Measurements from ENCODE around the gene LYPLAL1. TPM values are rescaled to one million over a fixed set of nuclear protein-coding genes. Genes with fewer than 3 reads are reported as not detected.
A peak's percentile ranks its signal among the peaks of the same experiment; 100 is the strongest.

LYPLAL1 gene
- total RNA-seq, 2 donors from 2014 or later, result 7.9 to 16.0 TPM

GRCh38 chr1:219201656-219202055, 28.0 kb downstream of the LYPLAL1 start:
- H3K27me3 Mint-ChIP-seq, result no peaks in the 10 kb centered on the region
- no peak for ATAC-seq
- H3K4me3 Mint-ChIP-seq, result no peak overlapping the region
- H3K4me1 Mint-ChIP-seq, result peaks cover 6% of the 10 kb centered on the region
- no peak for DNase-seq
- no peaks in the 10 kb centered on the region for H3K9me3 ChIP-seq (ENCODE audit: control insufficient read depth, low read length, poor library complexity, severe bottlenecking)
- H3K36me3 Mint-ChIP-seq (ENCODE audit: low read depth), result no peaks in the 10 kb centered on the region
- no peak overlapping the region for H3K27ac Mint-ChIP-seq

GRCh38 chr1:219202567-219202966, 28.9 kb downstream of the LYPLAL1 start:
- DNase-seq, result no peak
- Mint-ChIP-seq H3K36me3 (ENCODE audit: low read depth) (no peaks in the 10 kb centered on the region), H3K27ac (no peak overlapping the region), H3K4me1 (peaks cover 6% of the 10 kb centered on the region), H3K4me3 (no peak overlapping the region), H3K27me3 (no peaks in the 10 kb centered on the region)
- no peak for ATAC-seq
- no peaks in the 10 kb centered on the region for H3K9me3 ChIP-seq (ENCODE audit: control insufficient read depth, low read length, poor library complexity, severe bottlenecking)

GRCh38 chr1:219206350-219206749, 32.7 kb downstream of the LYPLAL1 start:
- Mint-ChIP-seq H3K27me3 (no peaks in the 10 kb centered on the region), H3K4me1 (peaks cover 9% of the 10 kb centered on the region), H3K27ac (no peak overlapping the region), H3K4me3 (no peak overlapping the region), H3K36me3 (ENCODE audit: low read depth) (peaks cover 2% of the 10 kb centered on the region)
- DNase-seq (no peak), ATAC-seq (no peak)
- no peaks in the 10 kb centered on the region for H3K9me3 ChIP-seq (ENCODE audit: control insufficient read depth, low read length, poor library complexity, severe bottlenecking)

- H3K9me3 ChIP-seq (ENCODE audit: control insufficient read depth, low read length, poor library complexity, severe bottlenecking), result no peaks in the 10 kb centered on the region
- H3K27me3 Mint-ChIP-seq, result no peaks in the 10 kb centered on the region
- peaks cover 3% of the 10 kb centered on the region for H3K4me1 Mint-ChIP-seq
- ATAC-seq (no peak), DNase-seq (no peak)
- no peak overlapping the region for H3K27ac Mint-ChIP-seq
- peaks cover 5% of the 10 kb centered on the region for H3K36me3 Mint-ChIP-seq (ENCODE audit: low read depth)
- no peak overlapping the region for H3K4me3 Mint-ChIP-seq
Observed at GRCh38 chr1:219209578-219209977, 35.9 kb downstream of the LYPLAL1 start.

- DNase-seq, result no peak
- ATAC-seq, result no peak
- Mint-ChIP-seq H3K4me1 (peaks cover 2% of the 10 kb centered on the region), H3K4me3 (no peak overlapping the region), H3K27me3 (no peaks in the 10 kb centered on the region), H3K27ac (no peak overlapping the region), H3K36me3 (ENCODE audit: low read depth) (peaks cover 5% of the 10 kb centered on the region)
- no peaks in the 10 kb centered on the region for H3K9me3 ChIP-seq (ENCODE audit: control insufficient read depth, low read length, poor library complexity, severe bottlenecking)
Observed at GRCh38 chr1:219210067-219210466, 36.4 kb downstream of the LYPLAL1 start.

GRCh38 chr1:219215477-219215876, 41.8 kb downstream of the LYPLAL1 start:
- Mint-ChIP-seq H3K36me3 (ENCODE audit: low read depth) (peaks cover 5% of the 10 kb centered on the region), H3K4me3 (no peak overlapping the region), H3K27ac (no peak overlapping the region), H3K27me3 (no peaks in the 10 kb centered on the region), H3K4me1 (no peaks in the 10 kb centered on the region)
- DNase-seq (no peak), ATAC-seq (no peak)
- H3K9me3 ChIP-seq (ENCODE audit: control insufficient read depth, low read length, poor library complexity, severe bottlenecking), result no peaks in the 10 kb centered on the region

- DNase-seq, result no peak
- H3K9me3 ChIP-seq (ENCODE audit: control insufficient read depth, low read length, poor library complexity, severe bottlenecking), result no peaks in the 10 kb centered on the region
- H3K36me3 Mint-ChIP-seq (ENCODE audit: low read depth), result peaks cover 2% of the 10 kb centered on the region
- no peaks in the 10 kb centered on the region for H3K4me1 Mint-ChIP-seq
- no peaks in the 10 kb centered on the region for H3K27me3 Mint-ChIP-seq
- H3K4me3 Mint-ChIP-seq, result no peak overlapping the region
- H3K27ac Mint-ChIP-seq, result no peak overlapping the region
- no peak for ATAC-seq
Observed at GRCh38 chr1:219220945-219221344, 47.3 kb downstream of the LYPLAL1 start.

- no peaks in the 10 kb centered on the region for H3K27me3 Mint-ChIP-seq
- no peak for DNase-seq
- H3K4me3 Mint-ChIP-seq, result no peak overlapping the region
- peak overlapping the region; percentile 35 for H3K27ac Mint-ChIP-seq
- H3K4me1 Mint-ChIP-seq, result no peaks in the 10 kb centered on the region
- peaks cover 2% of the 10 kb centered on the region for H3K36me3 Mint-ChIP-seq (ENCODE audit: low read depth)
- no peak for ATAC-seq
- H3K9me3 ChIP-seq (ENCODE audit: control insufficient read depth, low read length, poor library complexity, severe bottlenecking), result no peaks in the 10 kb centered on the region
Observed at GRCh38 chr1:219223496-219223895, 49.8 kb downstream of the LYPLAL1 start.

- H3K4me3 Mint-ChIP-seq, result no peak overlapping the region
- no peaks in the 10 kb centered on the region for H3K9me3 ChIP-seq (ENCODE audit: control insufficient read depth, low read length, poor library complexity, severe bottlenecking)
- DNase-seq, result no peak
- no peaks in the 10 kb centered on the region for H3K4me1 Mint-ChIP-seq
- H3K27me3 Mint-ChIP-seq, result no peaks in the 10 kb centered on the region
- H3K36me3 Mint-ChIP-seq (ENCODE audit: low read depth), result peaks cover 4% of the 10 kb centered on the region
- no peak overlapping the region for H3K27ac Mint-ChIP-seq
- ATAC-seq, result no peak
Observed at GRCh38 chr1:219226196-219226595, 52.5 kb downstream of the LYPLAL1 start.

- H3K4me1 Mint-ChIP-seq, result no peaks in the 10 kb centered on the region
- H3K27me3 Mint-ChIP-seq, result no peaks in the 10 kb centered on the region
- H3K4me3 Mint-ChIP-seq, result no peak overlapping the region
- peaks cover 4% of the 10 kb centered on the region for H3K36me3 Mint-ChIP-seq (ENCODE audit: low read depth)
- no peaks in the 10 kb centered on the region for H3K9me3 ChIP-seq (ENCODE audit: control insufficient read depth, low read length, poor library complexity, severe bottlenecking)
- ATAC-seq (no peak), DNase-seq (no peak)
- no peak overlapping the region for H3K27ac Mint-ChIP-seq
Observed at GRCh38 chr1:219227360-219228057, 53.8 kb downstream of the LYPLAL1 start.

- no peak for DNase-seq
- no peaks in the 10 kb centered on the region for H3K27me3 Mint-ChIP-seq
- H3K27ac Mint-ChIP-seq, result no peak overlapping the region
- no peak for ATAC-seq
- peaks cover 4% of the 10 kb centered on the region for H3K36me3 Mint-ChIP-seq (ENCODE audit: low read depth)
- no peaks in the 10 kb centered on the region for H3K4me1 Mint-ChIP-seq
- no peaks in the 10 kb centered on the region for H3K9me3 ChIP-seq (ENCODE audit: control insufficient read depth, low read length, poor library complexity, severe bottlenecking)
- no peak overlapping the region for H3K4me3 Mint-ChIP-seq
Observed at GRCh38 chr1:219228058-219228419, 54.4 kb downstream of the LYPLAL1 start.

- no peaks in the 10 kb centered on the region for H3K27me3 Mint-ChIP-seq
- H3K27ac Mint-ChIP-seq, result no peak overlapping the region
- ATAC-seq (no peak), DNase-seq (no peak)
- peaks cover 2% of the 10 kb centered on the region for H3K36me3 Mint-ChIP-seq (ENCODE audit: low read depth)
- no peaks in the 10 kb centered on the region for H3K9me3 ChIP-seq (ENCODE audit: control insufficient read depth, low read length, poor library complexity, severe bottlenecking)
- H3K4me1 Mint-ChIP-seq, result no peaks in the 10 kb centered on the region
- no peak overlapping the region for H3K4me3 Mint-ChIP-seq
Observed at GRCh38 chr1:219232890-219233289, 59.2 kb downstream of the LYPLAL1 start.

GRCh38 chr1:219235903-219236481, 62.3 kb downstream of the LYPLAL1 start:
- H3K27me3 Mint-ChIP-seq, result no peaks in the 10 kb centered on the region
- H3K4me1 Mint-ChIP-seq, result no peaks in the 10 kb centered on the region
- H3K27ac Mint-ChIP-seq, result no peak overlapping the region
- ATAC-seq (no peak), DNase-seq (no peak)
- no peaks in the 10 kb centered on the region for H3K36me3 Mint-ChIP-seq (ENCODE audit: low read depth)
- H3K4me3 Mint-ChIP-seq, result no peak overlapping the region
- no peaks in the 10 kb centered on the region for H3K9me3 ChIP-seq (ENCODE audit: control insufficient read depth, low read length, poor library complexity, severe bottlenecking)

GRCh38 chr1:219236933-219237610, 63.4 kb downstream of the LYPLAL1 start:
- Mint-ChIP-seq H3K27ac (no peak overlapping the region), H3K4me1 (no peaks in the 10 kb centered on the region), H3K27me3 (no peaks in the 10 kb centered on the region), H3K4me3 (no peak overlapping the region), H3K36me3 (ENCODE audit: low read depth) (no peaks in the 10 kb centered on the region)
- ATAC-seq (no peak), DNase-seq (no peak)
- H3K9me3 ChIP-seq (ENCODE audit: control insufficient read depth, low read length, poor library complexity, severe bottlenecking), result no peaks in the 10 kb centered on the region
